GM12878 (cell line): Measurements from ENCODE around the gene SKP2. TPM values are rescaled to one million over a fixed set of nuclear protein-coding genes. Genes with fewer than 3 reads are reported as not detected.

Experiments
- BRCA1 ChIP-seq: IDR thresholded peaks from 2 replicates; pipeline ENCODE4 v1.6.1; 2011; ENCODE audit warnings: low read depth, low read length, improper control_type of control experiment
- CBFB ChIP-seq: IDR thresholded peaks from 2 replicates; pipeline ENCODE4 v1.6.1; 2016; ENCODE audit warnings: antibody characterized with exemption, low read depth
- HDGF ChIP-seq: fragments of 450-650 bp; IDR thresholded peaks from 2 replicates; pipeline ENCODE4 v1.6.1; 2016; ENCODE audit warnings: antibody characterized with exemption
- POLR2AphosphoS5 ChIP-seq: IDR thresholded peaks from 2 replicates; pipeline ENCODE4 v1.6.1; 2011; ENCODE audit warnings: mild to moderate bottlenecking, low read length, inconsistent platforms
- REST ChIP-seq: IDR thresholded peaks from 2 replicates; pipeline ENCODE4 v1.6.1; 2012; ENCODE audit warnings: mild to moderate bottlenecking, low read depth, low read length
- SIN3A ChIP-seq: IDR thresholded peaks from 2 replicates; pipeline ENCODE4 v1.6.1; 2012; ENCODE audit warnings: low read depth, low read length, improper control_type of control experiment
- TAF1 ChIP-seq: IDR thresholded peaks from 2 replicates; pipeline ENCODE4 v1.6.1; 2011; ENCODE audit warnings: mild to moderate bottlenecking, low read depth, low read length, borderline replicate concordance
- USF2 ChIP-seq: IDR thresholded peaks from 2 replicates; pipeline ENCODE4 v1.6.1; 2011; ENCODE audit warnings: low read depth, low read length, improper control_type of control experiment, borderline replicate concordance
- ZBTB11 ChIP-seq: fragments of 450-650 bp; formaldehyde crosslinking; IDR thresholded peaks from 2 replicates; pipeline ENCODE4 v1.5.0; 2022; ENCODE audit warnings: mild to moderate bottlenecking, missing genetic modification characterization
- ZBTB4 ChIP-seq: fragments of 450-650 bp; formaldehyde crosslinking; IDR thresholded peaks from 2 replicates; pipeline ENCODE4 v1.4.0; 2022; ENCODE audit warnings: mild to moderate bottlenecking, moderate library complexity
- ZNF592 ChIP-seq: fragments of 450-650 bp; IDR thresholded peaks from 2 replicates; pipeline ENCODE4 v1.6.1; 2017; ENCODE audit warnings: mild to moderate bottlenecking, moderate library complexity
- polyA plus RNA-seq, 11 experiments: library from polyadenylated mRNA; depleted of rRNA in 4 of 11; unstranded in 6 of 11; stranded (reverse) in 5 of 11; fragments of >200 nt; fragmentation: Nextera tagmentation in 4 of 11; fragmentation: Illumina TruSeq in 1 of 11; extraction: Ambion mirVana in 4 of 11; extraction: Trizol in 1 of 11; gene quantifications; 1 replicate in 1 of 11; 2 replicates in 10 of 11; pipeline versions ENCODE4 v1.2.1 to v1.2.3, GENCODE V29; 2011 to 2016; ENCODE audit warnings: inconsistent platforms in 2 of 11, missing spikeins in 2 of 11, low read depth in 1 of 11
- total RNA-seq, 4 experiments: library from RNA; depleted of rRNA in 3 of 4; stranded (reverse); fragments of >200 nt in 3 of 4; fragmentation: Illumina TruSeq in 1 of 4; extraction: Trizol in 1 of 4; gene quantifications; 2 replicates each; pipeline versions ENCODE4 v1.2.1 to v1.2.3, GENCODE V29; 2013 to 2021

The SKP2 gene
- total and polyA plus RNA-seq, 10 of the 15 experiments (the other 5 are each of a cell fraction or from before 2014, with no cell fraction given) = 13.9 to 50.8 (median 36.9) TPM

GRCh38 chr5:36177154-36177553 is 25.2 kb downstream of the SKP2 start (continued):
- no peak for TF ChIP-seq ZBTB4 (CRISPR knock-in tag)
- TF ChIP-seq ZBTB11 (CRISPR knock-in tag) = no peak
- TF ChIP-seq ZNF592 = no peak
- no peak for TF ChIP-seq BRCA1
- TF ChIP-seq SIN3A = no peak
- no peak for TF ChIP-seq POLR2AphosphoS5
- TF ChIP-seq TAF1 = no peak
- TF ChIP-seq HDGF = no peak
- no peak for TF ChIP-seq REST
- TF ChIP-seq CBFB = no peak
- no peak for TF ChIP-seq USF2
